ENCODE measurements around the gene GTF2A1. TPM values are rescaled to one million over a fixed set of nuclear protein-coding genes. Genes with fewer than 3 reads are reported as not detected.

Gene GTF2A1
- total RNA-seq, 1 experiment from 2014 or later = 24.4 TPM

DNA sequence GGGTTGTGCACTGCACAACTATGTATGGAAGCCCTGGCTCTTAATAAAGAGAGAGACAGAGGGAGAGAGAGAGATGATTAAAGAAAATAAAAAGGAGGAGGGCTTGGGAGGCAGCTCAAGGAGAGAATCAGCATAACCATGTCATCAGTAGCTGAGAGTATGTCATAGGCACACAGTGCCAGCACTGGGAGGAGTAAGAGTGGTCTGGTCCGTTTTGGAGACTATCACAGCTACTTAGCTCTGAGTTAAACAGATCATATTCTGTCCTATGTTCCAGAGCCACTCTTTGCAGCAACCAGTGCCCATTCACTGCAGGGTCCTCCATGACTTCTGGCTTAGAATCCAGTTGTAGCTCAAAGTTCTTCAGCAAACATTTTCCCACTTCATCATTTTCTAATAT is 59.0 kb downstream of the GTF2A1 start:
- Histone ChIP-seq H4K20me1 (ENCODE audit: low read length) (no peaks in the 10 kb centered on the region), H3K4me3 (ENCODE audit: low read length) (no peak overlapping the region), H3F3A (ENCODE audit: low read length, unreplicated experiment) (no peaks in the 10 kb centered on the region), H3K9ac (ENCODE audit: low read length) (no peak overlapping the region), H2AFZ (ENCODE audit: low read length) (no peak overlapping the region), H3K9me2 (replicated peaks; ENCODE audit: low read length) (no peaks in the 10 kb centered on the region), H3K36me3 (ENCODE audit: low read depth, low read length) (no peaks in the 10 kb centered on the region), H3K4me2 (ENCODE audit: low read length) (no peak overlapping the region), H3K79me2 (ENCODE audit: low read length) (no peaks in the 10 kb centered on the region), H3K27me3 (ENCODE audit: low read length) (no peaks in the 10 kb centered on the region), H3K9me3 (ENCODE audit: low read length) (no peaks in the 10 kb centered on the region), H3K4me1 (ENCODE audit: insufficient read depth, low read length) (no peaks in the 10 kb centered on the region; the same call in 1 of the 2 replicates), H3K27ac (ENCODE audit: low read length) (no peak overlapping the region)
- no peak for TF ChIP-seq EZH2phosphoT487 (IDR thresholded peaks at IDR 0.05; ENCODE audit: borderline replicate concordance, low read length)
- TF ChIP-seq, protein P1, sequence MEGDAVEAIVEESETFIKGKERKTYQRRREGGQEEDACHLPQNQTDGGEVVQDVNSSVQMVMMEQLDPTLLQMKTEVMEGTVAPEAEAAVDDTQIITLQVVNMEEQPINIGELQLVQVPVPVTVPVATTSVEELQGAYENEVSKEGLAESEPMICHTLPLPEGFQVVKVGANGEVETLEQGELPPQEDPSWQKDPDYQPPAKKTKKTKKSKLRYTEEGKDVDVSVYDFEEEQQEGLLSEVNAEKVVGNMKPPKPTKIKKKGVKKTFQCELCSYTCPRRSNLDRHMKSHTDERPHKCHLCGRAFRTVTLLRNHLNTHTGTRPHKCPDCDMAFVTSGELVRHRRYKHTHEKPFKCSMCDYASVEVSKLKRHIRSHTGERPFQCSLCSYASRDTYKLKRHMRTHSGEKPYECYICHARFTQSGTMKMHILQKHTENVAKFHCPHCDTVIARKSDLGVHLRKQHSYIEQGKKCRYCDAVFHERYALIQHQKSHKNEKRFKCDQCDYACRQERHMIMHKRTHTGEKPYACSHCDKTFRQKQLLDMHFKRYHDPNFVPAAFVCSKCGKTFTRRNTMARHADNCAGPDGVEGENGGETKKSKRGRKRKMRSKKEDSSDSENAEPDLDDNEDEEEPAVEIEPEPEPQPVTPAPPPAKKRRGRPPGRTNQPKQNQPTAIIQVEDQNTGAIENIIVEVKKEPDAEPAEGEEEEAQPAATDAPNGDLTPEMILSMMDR (conservative IDR thresholded peaks at IDR 0.05; ENCODE audit: low read depth, low read length) = no peak
- TF ChIP-seq EZH2 (IDR thresholded peaks at IDR 0.05; ENCODE audit: low read length, unreplicated experiment) = no peak
- CTCF ChIA-PET = no interaction called here
- no peak for ATAC-seq
- POLR2A ChIA-PET (ENCODE audit: unreplicated experiment) = no interaction called here
- BruUV-seq (replicated peaks) = no TSS peak
- intact Hi-C loops (cut with micrococcal nuclease) = no loop called here
- no peak for DNase-seq

DNA sequence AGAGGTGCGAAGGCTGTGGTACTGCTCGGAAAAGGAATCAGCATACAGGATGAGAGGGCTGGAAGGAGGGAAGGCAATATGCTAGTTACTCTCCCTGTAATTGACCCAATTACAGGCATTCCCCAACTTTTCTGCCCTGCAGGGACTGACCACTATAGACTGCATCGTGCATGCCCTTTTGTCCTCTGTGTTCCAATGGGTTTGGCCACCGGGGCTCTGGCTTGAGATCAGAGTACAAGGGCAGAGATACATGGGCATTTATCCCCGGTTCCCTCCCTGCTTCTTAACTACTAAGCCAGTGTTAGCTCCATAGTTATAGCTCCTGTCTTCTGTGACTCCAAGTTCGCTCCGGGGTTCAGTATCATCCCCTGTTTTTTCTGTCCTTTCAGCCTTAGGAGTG is 59.7 kb downstream of the GTF2A1 start:
- H3K9me3 ChIP-seq (ENCODE audit: low read length) = no peaks in the 10 kb centered on the region
- ChIA-PET CTCF (interaction anchor here (0.6 kb wide), 1 partner anchor 175 kb away, joined by 4 read pairs; no protein-coding TSS in a partner anchor), POLR2A (ENCODE audit: unreplicated experiment) (interaction anchor here (0.6 kb wide), 1 partner anchor 18 kb away, joined by 7 read pairs; no protein-coding TSS in a partner anchor)
- H3K79me2 ChIP-seq (ENCODE audit: low read length) = no peaks in the 10 kb centered on the region
- H3K27ac ChIP-seq (ENCODE audit: low read length) = no peak overlapping the region
- intact Hi-C loops (cut with micrococcal nuclease) = no loop called here
- H3K4me3 ChIP-seq (ENCODE audit: low read length) = no peak overlapping the region
- no peaks in the 10 kb centered on the region for H3K27me3 ChIP-seq (ENCODE audit: low read length)
- ATAC-seq = no peak
- no peak overlapping the region for H2AFZ ChIP-seq (ENCODE audit: low read length)
- H3K9me2 ChIP-seq (replicated peaks; ENCODE audit: low read length) = no peaks in the 10 kb centered on the region
- H3K4me2 ChIP-seq (ENCODE audit: low read length) = no peak overlapping the region
- no TSS peak for BruUV-seq (replicated peaks)
- H3K4me1 ChIP-seq (ENCODE audit: insufficient read depth, low read length) = no peaks in the 10 kb centered on the region; the same call in 1 of the 2 replicates
- no peak overlapping the region for H3K9ac ChIP-seq (ENCODE audit: low read length)
- H4K20me1 ChIP-seq (ENCODE audit: low read length) = no peaks in the 10 kb centered on the region
- no peaks in the 10 kb centered on the region for H3F3A ChIP-seq (ENCODE audit: low read length, unreplicated experiment)
- DNase-seq = no peak
- TF ChIP-seq EZH2 (IDR thresholded peaks at IDR 0.05; ENCODE audit: low read length, unreplicated experiment) = no peak
- TF ChIP-seq EZH2phosphoT487 (IDR thresholded peaks at IDR 0.05; ENCODE audit: borderline replicate concordance, low read length) = no peak
- TF ChIP-seq, protein P1 (conservative IDR thresholded peaks at IDR 0.05; ENCODE audit: low read depth, low read length) = no peak
- H3K36me3 ChIP-seq (ENCODE audit: low read depth, low read length) = no peaks in the 10 kb centered on the region

DNA sequence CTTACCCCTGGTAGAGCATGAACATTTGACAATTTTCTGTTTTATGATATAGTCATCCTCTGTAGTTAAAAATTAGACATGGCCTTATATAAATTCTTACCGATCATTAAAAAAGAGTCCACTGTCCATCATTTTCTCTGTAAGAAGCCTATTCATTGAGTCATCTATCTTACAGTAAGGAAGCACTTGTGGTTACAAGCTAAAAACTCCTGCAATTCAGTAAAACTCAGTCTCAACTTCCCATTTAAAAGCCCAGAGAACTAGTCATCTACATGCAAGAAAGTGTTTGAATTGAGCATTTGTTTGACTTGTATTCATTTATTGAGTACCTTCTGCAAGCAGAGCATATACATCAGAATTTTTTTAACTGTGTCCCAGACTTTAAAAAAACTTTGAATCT is 63.3 kb downstream of the GTF2A1 start:
- ATAC-seq (no peak), DNase-seq (no peak)

More for the DNA sequence above, 63.3 kb downstream of the GTF2A1 start:
- Histone ChIP-seq H3K4me3 (ENCODE audit: low read length) (no peak overlapping the region), H3K9me3 (ENCODE audit: low read length) (no peaks in the 10 kb centered on the region), H3K4me1 (ENCODE audit: insufficient read depth, low read length) (no peaks in the 10 kb centered on the region), H4K20me1 (ENCODE audit: low read length) (no peaks in the 10 kb centered on the region), H3K27me3 (ENCODE audit: low read length) (no peaks in the 10 kb centered on the region), H3K36me3 (ENCODE audit: low read depth, low read length) (no peaks in the 10 kb centered on the region), H3K79me2 (ENCODE audit: low read length) (no peaks in the 10 kb centered on the region), H3F3A (ENCODE audit: low read length, unreplicated experiment) (no peaks in the 10 kb centered on the region), H3K9me2 (replicated peaks; ENCODE audit: low read length) (no peaks in the 10 kb centered on the region), H3K9ac (ENCODE audit: low read length) (no peak overlapping the region), H2AFZ (ENCODE audit: low read length) (no peak overlapping the region), H3K27ac (ENCODE audit: low read length) (no peak overlapping the region), H3K4me2 (ENCODE audit: low read length) (no peak overlapping the region)
- POLR2A ChIA-PET (ENCODE audit: unreplicated experiment) = no interaction called here
- TF ChIP-seq EZH2 (IDR thresholded peaks at IDR 0.05; ENCODE audit: low read length, unreplicated experiment) (no peak), EZH2phosphoT487 (IDR thresholded peaks at IDR 0.05; ENCODE audit: borderline replicate concordance, low read length) (no peak)
- TF ChIP-seq, protein P1 (conservative IDR thresholded peaks at IDR 0.05; ENCODE audit: low read depth, low read length) = no peak
- BruUV-seq (replicated peaks) = no TSS peak
- CTCF ChIA-PET = no interaction called here
- intact Hi-C loops (cut with micrococcal nuclease) = no loop called here
